PC-3 (cell line): ENCODE data around the gene SEMA3C.

Experiments used
- CTCF ChIP-seq: fragments of 300-600 bp; sonication (generic); conservative IDR thresholded peaks from 2 replicates; pipeline ENCODE4 v1.5.1; 2017; ENCODE audit warnings: antibody characterized with exemption, low read depth, mild to moderate bottlenecking, low read length
- EZH2phosphoT487 ChIP-seq: fragments of 300-600 bp; sonication (generic); IDR thresholded peaks from 2 replicates; pipeline ENCODE4 v1.6.1; 2018; ENCODE audit warnings: mild to moderate bottlenecking, antibody characterized with exemption, low read length, borderline replicate concordance

- TF ChIP-seq CTCF: no peak
- no peak for TF ChIP-seq EZH2phosphoT487
Measured at GRCh38 chr7:80791509-80791929, 127.3 kb downstream of the SEMA3C start.
